WTC11 (cell line): ENCODE measurements around the gene DNAL4. TPM values are rescaled to one million over a fixed set of nuclear protein-coding genes. Genes with fewer than 3 reads are reported as not detected.

Source experiments
- ATAC-seq: fragments of 200-7000 bp; cut with Tn5 transposase; 2 replicates; pipeline ENCODE4 v1.10.0; 2021; ENCODE audit warnings: mild to moderate bottlenecking, moderate library complexity
- CTCF ChIA-PET: fragments of 300-600 bp; sonication (Branson Sonifier 250); formaldehyde crosslinking; loops from one replicate; lab custom pipeline; 2021; ENCODE audit warnings: antibody characterized with exemption; lab: Charles Lee
- POLR2A ChIA-PET: fragments of 350-600 bp; sonication (Branson Sonifier 250); formaldehyde crosslinking; loops from one replicate; lab custom pipeline; 2021; ENCODE audit warnings: antibody characterized with exemption; lab: Charles Lee
- DNase-seq: peaks from one replicate; pipeline ENCODE4 v3.0.0; 2021; ENCODE audit warnings: low spot score
- H3K27ac Mint-ChIP-seq: 2 replicates; pipeline ENCODE4 v1.8.0; 2021; ENCODE audit warnings: mixed read lengths
- H3K27me3 Mint-ChIP-seq: 2 replicates; pipeline ENCODE4 v1.8.0; 2021; ENCODE audit warnings: low read depth, mild to moderate bottlenecking, moderate library complexity, mixed read lengths
- H3K36me3 Mint-ChIP-seq: 2 replicates; pipeline ENCODE4 v1.8.0; 2021; ENCODE audit warnings: mixed read lengths
- H3K4me1 Mint-ChIP-seq: 2 replicates; pipeline ENCODE4 v1.8.0; 2022; ENCODE audit warnings: mixed read lengths
- H3K4me3 Mint-ChIP-seq: 2 replicates; pipeline ENCODE4 v1.8.0; 2021; ENCODE audit warnings: mild to moderate bottlenecking, moderate library complexity, mixed read lengths
- H3K9me3 Mint-ChIP-seq: 2 replicates; pipeline ENCODE4 v1.8.0; 2021; ENCODE audit warnings: mixed read lengths
- CREM ChIP-seq: sonication (generic); formaldehyde crosslinking; IDR thresholded peaks from 2 replicates; pipeline ENCODE4 v1.8.1; 2022; ENCODE audit warnings: mild to moderate bottlenecking, missing genetic modification reagents, moderate library complexity
- CTCF ChIP-seq: fragments of 200-600 bp; IDR thresholded peaks from 2 replicates; pipeline ENCODE4 v1.8.0; 2022; ENCODE audit warnings: antibody characterized with exemption
- E2F5 ChIP-seq: sonication (generic); formaldehyde crosslinking; IDR thresholded peaks from 2 replicates; pipeline ENCODE4 v1.8.1; 2022; ENCODE audit warnings: mild to moderate bottlenecking, moderate library complexity, missing genetic modification reagents
- ELF4 ChIP-seq: sonication (generic); formaldehyde crosslinking; IDR thresholded peaks from 2 replicates; pipeline ENCODE4 v1.8.1; 2022; ENCODE audit warnings: low read depth, mild to moderate bottlenecking, moderate library complexity, missing genetic modification reagents
- ERG ChIP-seq: fragments of 250-450 bp; sonication (Bioruptor Pico); IDR thresholded peaks from 2 replicates; pipeline ENCODE4 v1.8.0; 2021; ENCODE audit warnings: mild to moderate bottlenecking
- MAX ChIP-seq: sonication (generic); formaldehyde crosslinking; IDR thresholded peaks from 2 replicates; pipeline ENCODE4 v1.8.0; 2022; ENCODE audit warnings: mild to moderate bottlenecking, missing genetic modification reagents
- NFYB ChIP-seq: sonication (generic); formaldehyde crosslinking; conservative IDR thresholded peaks from 2 replicates; pipeline ENCODE4 v1.8.0; 2022; ENCODE audit warnings: low read depth, missing genetic modification reagents
- NR3C1 ChIP-seq: sonication (generic); formaldehyde crosslinking; conservative IDR thresholded peaks from 2 replicates; pipeline ENCODE4 v1.8.1; 2023; ENCODE audit warnings: low read depth, mild to moderate bottlenecking, missing genetic modification reagents
- SMAD3 ChIP-seq: sonication (generic); formaldehyde crosslinking; IDR thresholded peaks from 2 replicates; pipeline ENCODE4 v1.8.0; 2022; ENCODE audit warnings: missing genetic modification reagents, mild to moderate bottlenecking, borderline replicate concordance
- SOX15 ChIP-seq: fragments of 250-450 bp; sonication (Bioruptor Pico); IDR thresholded peaks from 2 replicates; pipeline ENCODE4 v1.9.0; 2021; ENCODE audit warnings: mild to moderate bottlenecking
- TEAD1 ChIP-seq: sonication (generic); formaldehyde crosslinking; IDR thresholded peaks from 2 replicates; pipeline ENCODE4 v1.8.0; 2022; ENCODE audit warnings: mild to moderate bottlenecking, missing genetic modification reagents
- TEAD4 ChIP-seq: sonication (generic); formaldehyde crosslinking; IDR thresholded peaks from 2 replicates; pipeline ENCODE4 v1.8.0; 2022; ENCODE audit warnings: mild to moderate bottlenecking, missing genetic modification reagents
- TP53 ChIP-seq: sonication (generic); formaldehyde crosslinking; IDR thresholded peaks from 2 replicates; pipeline ENCODE4 v1.8.1; 2023; ENCODE audit warnings: mild to moderate bottlenecking, missing genetic modification reagents
- ZNF121 ChIP-seq: sonication (generic); formaldehyde crosslinking; IDR thresholded peaks from 2 replicates; pipeline ENCODE4 v1.8.0; 2023; ENCODE audit warnings: missing genetic modification reagents
- ZNF138 ChIP-seq: sonication (generic); formaldehyde crosslinking; conservative IDR thresholded peaks from 2 replicates; pipeline ENCODE4 v1.8.1; 2022; ENCODE audit warnings: mild to moderate bottlenecking, moderate library complexity, missing genetic modification reagents
- ZNF425 ChIP-seq: fragments of 250-450 bp; sonication (Bioruptor Pico); conservative IDR thresholded peaks from 2 replicates; pipeline ENCODE4 v1.9.0; 2021; ENCODE audit warnings: mild to moderate bottlenecking
- total RNA-seq: library from RNA; stranded (reverse); gene quantifications from 3 replicates; pipeline ENCODE4 v1.2.3, GENCODE V29; 2021

DNAL4 gene
- total RNA-seq, 1 experiment from 2014 or later = 11.8 TPM

- no peak overlapping the region for H3K4me3 Mint-ChIP-seq
- H3K36me3 Mint-ChIP-seq = peaks cover 6% of the 10 kb centered on the region
- ATAC-seq (no peak), DNase-seq (no peak)
- TF ChIP-seq TEAD1 (CRISPR knock-in tag) = no peak
- H3K27me3 Mint-ChIP-seq = no peaks in the 10 kb centered on the region; the same call in 1 of the 2 replicates
- CTCF ChIA-PET = interaction anchor here (2.7 to 2.8 kb wide), 2 partner anchors 15 to 17 kb away, joined by 10 to 11 read pairs; no protein-coding TSS in a partner anchor
- POLR2A ChIA-PET = no interaction called here
- peaks cover 15% of the 10 kb centered on the region for H3K4me1 Mint-ChIP-seq
- no peak overlapping the region for H3K27ac Mint-ChIP-seq
- H3K9me3 Mint-ChIP-seq = no peaks in the 10 kb centered on the region
These were observed 42.9 kb downstream of the DNAL4 start for GRCh38 chr22:38751066-38751421.

- Mint-ChIP-seq H3K36me3 (peaks cover 6% of the 10 kb centered on the region), H3K4me1 (peaks cover 15% of the 10 kb centered on the region), H3K4me3 (no peak overlapping the region), H3K27me3 (no peaks in the 10 kb centered on the region; the same call in 1 of the 2 replicates), H3K9me3 (no peaks in the 10 kb centered on the region), H3K27ac (no peak overlapping the region)
- TF ChIP-seq ERG (CRISPR knock-in tag) (no peak), ZNF121 (CRISPR knock-in tag) (no peak)
- DNase-seq = no peak
- POLR2A ChIA-PET = no interaction called here
- no peak for ATAC-seq
- CTCF ChIA-PET = interaction anchor here (2.7 to 2.8 kb wide), 2 partner anchors 15 to 18 kb away, joined by 10 to 11 read pairs; no protein-coding TSS in a partner anchor
These were observed 43.3 kb downstream of the DNAL4 start for GRCh38 chr22:38750638-38751037.

GRCh38 chr22:38750104-38750503, 43.8 kb downstream of the DNAL4 start:
- no peak for ATAC-seq
- no peaks in the 10 kb centered on the region for H3K9me3 Mint-ChIP-seq
- H3K27me3 Mint-ChIP-seq = no peaks in the 10 kb centered on the region; the same call in 1 of the 2 replicates
- DNase-seq = no peak
- H3K36me3 Mint-ChIP-seq = peaks cover 6% of the 10 kb centered on the region
- TF ChIP-seq ELF4 (CRISPR knock-in tag) (no peak), SMAD3 (CRISPR knock-in tag) (no peak), SOX15 (CRISPR knock-in tag) (no peak), ZNF138 (CRISPR knock-in tag) (no peak), TEAD4 (CRISPR knock-in tag) (no peak), NR3C1 (CRISPR knock-in tag) (no peak), E2F5 (CRISPR knock-in tag) (no peak), TP53 (no peak), CTCF (no peak), CREM (no peak), NFYB (CRISPR knock-in tag) (no peak), MAX (CRISPR knock-in tag) (no peak), ZNF425 (CRISPR knock-in tag) (no peak)
- no peak overlapping the region for H3K27ac Mint-ChIP-seq
- ChIA-PET CTCF (interaction anchor here (2.7 to 2.8 kb wide), 2 partner anchors 16 to 18 kb away, joined by 10 to 11 read pairs; no protein-coding TSS in a partner anchor), POLR2A (no interaction called here)
- H3K4me1 Mint-ChIP-seq = peaks cover 13% of the 10 kb centered on the region
- H3K4me3 Mint-ChIP-seq = no peak overlapping the region
